B cell (primary cell): ENCODE data around the gene KCND3.

Experiments
- EZH2 ChIP-seq: IDR thresholded peaks from 2 replicates; pipeline ENCODE4 v1.6.1; 2012; ENCODE audit warnings: borderline replicate concordance, low read depth, mild to moderate bottlenecking, moderate library complexity, low read length; ENCODE audit not compliant: insufficient read depth, poor library complexity, severe bottlenecking
- TF ChIP-seq, protein P1 (sequence below): fragments of 200-600 bp; IDR thresholded peaks from one replicate; pipeline ENCODE4 v1.8.0; 2022; ENCODE audit warnings: antibody characterized with exemption, mild to moderate bottlenecking

DNA sequence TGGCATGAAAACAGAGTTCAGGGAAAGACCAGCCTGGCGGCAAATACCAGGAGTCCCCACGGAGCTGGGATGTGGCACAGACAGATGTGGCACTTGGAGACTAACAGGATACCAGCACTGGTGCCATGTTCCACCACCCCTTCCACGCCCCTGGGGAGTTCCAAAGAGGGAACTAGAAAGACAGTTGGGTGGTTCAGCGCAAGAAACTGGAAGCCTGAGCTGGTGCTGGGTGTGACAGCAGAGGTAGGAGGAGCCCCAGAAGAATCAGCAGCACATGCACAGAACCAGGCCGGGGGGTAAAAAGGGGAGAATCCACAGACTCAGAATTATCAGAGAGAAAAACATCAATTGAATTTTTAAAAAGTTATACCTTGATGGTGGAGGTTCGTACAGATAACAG is 211.4 kb downstream of the KCND3 start:
- TF ChIP-seq, protein P1, sequence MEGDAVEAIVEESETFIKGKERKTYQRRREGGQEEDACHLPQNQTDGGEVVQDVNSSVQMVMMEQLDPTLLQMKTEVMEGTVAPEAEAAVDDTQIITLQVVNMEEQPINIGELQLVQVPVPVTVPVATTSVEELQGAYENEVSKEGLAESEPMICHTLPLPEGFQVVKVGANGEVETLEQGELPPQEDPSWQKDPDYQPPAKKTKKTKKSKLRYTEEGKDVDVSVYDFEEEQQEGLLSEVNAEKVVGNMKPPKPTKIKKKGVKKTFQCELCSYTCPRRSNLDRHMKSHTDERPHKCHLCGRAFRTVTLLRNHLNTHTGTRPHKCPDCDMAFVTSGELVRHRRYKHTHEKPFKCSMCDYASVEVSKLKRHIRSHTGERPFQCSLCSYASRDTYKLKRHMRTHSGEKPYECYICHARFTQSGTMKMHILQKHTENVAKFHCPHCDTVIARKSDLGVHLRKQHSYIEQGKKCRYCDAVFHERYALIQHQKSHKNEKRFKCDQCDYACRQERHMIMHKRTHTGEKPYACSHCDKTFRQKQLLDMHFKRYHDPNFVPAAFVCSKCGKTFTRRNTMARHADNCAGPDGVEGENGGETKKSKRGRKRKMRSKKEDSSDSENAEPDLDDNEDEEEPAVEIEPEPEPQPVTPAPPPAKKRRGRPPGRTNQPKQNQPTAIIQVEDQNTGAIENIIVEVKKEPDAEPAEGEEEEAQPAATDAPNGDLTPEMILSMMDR = no peak
- TF ChIP-seq EZH2 = no peak
